SK-N-DZ (cell line): Measurements from ENCODE around the gene ERMARD.

ENCODE experiments used
- DNase-seq: peaks from one replicate; pipeline ENCODE4 v3.0.0-alpha.2; 2015; ENCODE audit warnings: low spot score

The ERMARD gene

GRCh38 chr6:169825558-169826225 is 74.3 kb downstream of the ERMARD start:
- DNase-seq = no peak

GRCh38 chr6:169826697-169827096 is 75.3 kb downstream of the ERMARD start:
- DNase-seq = no peak

- no peak for DNase-seq
Observed at GRCh38 chr6:169827290-169827717, 75.9 kb downstream of the ERMARD start.

DNA sequence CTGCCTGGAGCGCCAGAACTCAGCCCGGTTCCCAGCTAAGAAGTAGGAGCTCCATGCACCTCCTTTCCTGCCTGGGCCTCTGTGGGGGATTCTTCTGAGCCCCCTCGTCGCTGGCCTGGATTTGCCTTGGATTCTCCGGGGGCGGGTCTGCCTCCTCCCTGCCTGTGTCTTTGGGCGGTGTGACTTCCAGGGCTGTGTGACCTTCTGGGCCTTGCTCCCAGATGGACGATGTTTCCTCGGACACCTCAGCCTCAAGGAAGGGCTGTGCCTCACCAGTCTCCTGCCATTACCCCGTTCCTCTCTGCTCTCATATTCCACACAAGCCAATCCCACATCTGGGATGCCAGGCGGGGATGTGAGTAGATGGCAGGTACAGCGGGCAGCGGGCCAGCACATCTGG is 76.8 kb downstream of the ERMARD start:
- DNase-seq = no peak

GRCh38 chr6:169829786-169830185 is 78.4 kb downstream of the ERMARD start:
- DNase-seq = no peak

GRCh38 chr6:169830876-169831275 is 79.5 kb downstream of the ERMARD start:
- no peak for DNase-seq
